CD14-positive monocyte (primary cell): ENCODE measurements around the gene PNMA1. TPM values are rescaled to one million over a fixed set of nuclear protein-coding genes. Genes with fewer than 3 reads are reported as not detected.

Source experiments
- DNase-seq, 3 donors: peaks; one replicate each; pipeline ENCODE4 v3.0.0-alpha.2; 2011 to 2022
- H2AFZ ChIP-seq: 2 replicates; pipeline ENCODE4 v1.6.0; 2012; ENCODE audit warnings: mild to moderate bottlenecking, low read depth, low read length, inconsistent platforms; ENCODE audit not compliant: insufficient read depth, poor library complexity, severe bottlenecking
- H3K27ac ChIP-seq, 2 donors: 1 replicate in 1 of 2; 2 replicates in 1 of 2; pipeline ENCODE4 v1.5.1; 2012 to 2013; ENCODE audit warnings: low read length in 2 of 2, control low read depth in 1 of 2, inconsistent platforms in 1 of 2, low read depth in 1 of 2, mild to moderate bottlenecking in 1 of 2
- H3K27me3 ChIP-seq, 2 donors: one replicate each; pipeline versions ENCODE4 v1.6.0 to v1.6.1; 2011 to 2013; ENCODE audit warnings: low read length in 2 of 2; ENCODE audit not compliant: control insufficient read depth in 2 of 2, insufficient read depth in 2 of 2
- H3K36me3 ChIP-seq, 2 donors: replicated peaks in 1 of 2; 1 replicate in 1 of 2; 2 replicates in 1 of 2; pipeline versions ENCODE4 v1.5.1 to v1.6.1; 2012 to 2013; ENCODE audit warnings: low read length in 2 of 2, control low read depth in 1 of 2, inconsistent platforms in 1 of 2, mild to moderate bottlenecking in 1 of 2; ENCODE audit not compliant: insufficient read depth in 2 of 2, control insufficient read depth in 1 of 2
- H3K4me1 ChIP-seq, 2 donors: 1 replicate in 1 of 2; 2 replicates in 1 of 2; pipeline versions ENCODE4 v1.5.1 to v1.6.1; 2012 to 2013; ENCODE audit warnings: low read length in 2 of 2, control low read depth in 1 of 2, inconsistent platforms in 1 of 2, mild to moderate bottlenecking in 1 of 2, moderate library complexity in 1 of 2; ENCODE audit not compliant: insufficient read depth in 2 of 2, control insufficient read depth in 1 of 2
- H3K4me2 ChIP-seq: replicated peaks from 2 replicates; pipeline ENCODE3; 2012; ENCODE audit warnings: low read length, moderate library complexity, mild to moderate bottlenecking; ENCODE audit not compliant: poor library complexity, severe bottlenecking; ENCODE audit errors: extremely low read depth
- H3K4me3 ChIP-seq, 3 experiments: fragments of 200-600 bp in 1 of 3; sonication (generic) in 1 of 3; replicated peaks in 1 of 3; 1 replicate in 2 of 3; 2 replicates in 1 of 3; pipeline ENCODE4 v1.5.1; 2011 to 2013; ENCODE audit warnings: low read length in 3 of 3, mild to moderate bottlenecking in 3 of 3, control low read depth in 2 of 3, low read depth in 2 of 3, inconsistent platforms in 1 of 3, moderate library complexity in 1 of 3
- H3K79me2 ChIP-seq: 2 replicates; pipeline ENCODE4 v1.6.0; 2012; ENCODE audit warnings: mild to moderate bottlenecking, control low read depth, inconsistent platforms, low read length, moderate library complexity; ENCODE audit not compliant: insufficient read depth
- H3K9ac ChIP-seq: 2 replicates; pipeline ENCODE4 v1.6.0; 2017; ENCODE audit warnings: low read length, mild to moderate bottlenecking; ENCODE audit not compliant: insufficient read depth, poor library complexity, severe bottlenecking
- H3K9me3 ChIP-seq, 2 donors: replicated peaks in 1 of 2; 1 replicate in 1 of 2; 2 replicates in 1 of 2; pipeline versions ENCODE4 v1.5.1 to v1.6.1; 2012 to 2013; ENCODE audit warnings: low read length in 2 of 2, control low read depth in 1 of 2; ENCODE audit not compliant: control insufficient read depth in 1 of 2, insufficient read depth in 1 of 2
- H4K20me1 ChIP-seq: 2 replicates; pipeline ENCODE4 v1.6.0; 2012; ENCODE audit warnings: mild to moderate bottlenecking, low read length, control low read depth, moderate library complexity; ENCODE audit not compliant: insufficient read depth
- H3K27ac Mint-ChIP-seq, 7 donors: one replicate each; pipeline ENCODE4 v1.8.0; 2020; ENCODE audit warnings: mild to moderate bottlenecking in 7 of 7, mixed read lengths in 7 of 7, moderate library complexity in 6 of 7, inconsistent platforms in 2 of 7
- H3K27me3 Mint-ChIP-seq, 3 donors: one replicate each; pipeline ENCODE4 v1.8.0; 2021 to 2022; ENCODE audit warnings: low read depth in 3 of 3, mild to moderate bottlenecking in 3 of 3, mixed read lengths in 3 of 3, moderate library complexity in 3 of 3, inconsistent platforms in 1 of 3
- H3K36me3 Mint-ChIP-seq, 2 donors: one replicate each; pipeline ENCODE4 v1.8.0; 2020; ENCODE audit warnings: mixed read lengths in 2 of 2, inconsistent platforms in 1 of 2, mild to moderate bottlenecking in 1 of 2
- H3K4me1 Mint-ChIP-seq: one replicate; pipeline ENCODE4 v1.8.0; 2020; ENCODE audit warnings: mild to moderate bottlenecking, mixed read lengths
- H3K4me3 Mint-ChIP-seq, 2 donors: one replicate each; pipeline ENCODE4 v1.8.0; 2020; ENCODE audit warnings: mild to moderate bottlenecking in 2 of 2, mixed read lengths in 2 of 2, moderate library complexity in 1 of 2
- H3K9me3 Mint-ChIP-seq, 7 donors: one replicate each; pipeline ENCODE4 v1.8.0; 2020 to 2022; ENCODE audit warnings: mixed read lengths in 7 of 7, mild to moderate bottlenecking in 6 of 7, moderate library complexity in 6 of 7, inconsistent platforms in 2 of 7
- CTCF ChIP-seq: fragments of 200-600 bp; IDR thresholded peaks from one replicate; pipeline ENCODE4 v1.8.0; 2022; ENCODE audit warnings: antibody characterized with exemption, mild to moderate bottlenecking
- WGBS: methylation state at CpG from one replicate; pipeline ENCODE4 v1.1.5; 2013; ENCODE audit warnings: missing lambda C conversion rate; ENCODE audit not compliant: insufficient coverage; 5-methylcytosine and 5-hydroxymethylcytosine counted together
- intact Hi-C, 2 donors: fragments of 100-400 bp; cut with micrococcal nuclease; formaldehyde crosslinking; loops; one replicate each; pipeline versions ENCODE4 v1.15.0 to v1.15.1; 2023
- polyA plus RNA-seq, 3 donors: library from polyadenylated mRNA; depleted of rRNA in 1 of 3; unstranded in 2 of 3; stranded (reverse) in 1 of 3; fragments of 300-500 nt in 2 of 3; fragments of >200 nt in 1 of 3; fragmentation: Illumina TruSeq in 2 of 3; gene quantifications; 1 replicate in 2 of 3; 2 replicates in 1 of 3; pipeline ENCODE4 v1.2.3, GENCODE V29; 2012 to 2021

PNMA1 gene
- polyA plus RNA-seq, 3 donors, result 2.4 to 6.4 (median 4.4) TPM

- Mint-ChIP-seq H3K36me3 (no peaks in the 10 kb centered on the region), H3K27ac (no peak overlapping the region), H3K4me3 (no peak overlapping the region), H3K4me1 (peaks cover 2% of the 10 kb centered on the region), H3K9me3 (peaks cover 0 to 5% (median 0%) of the 10 kb centered on the region in 7 donors), H3K27me3 (no peaks in the 10 kb centered on the region)
- 100% methylated on average over 2 of the region's 5 CpGs for WGBS
- Histone ChIP-seq H3K9ac (no peak overlapping the region), H3K4me2 (no peak overlapping the region), H3K4me3 (no peak overlapping the region), H2AFZ (no peak overlapping the region), H3K9me3 (no peaks in the 10 kb centered on the region), H3K27me3 (no peaks in the 10 kb centered on the region), H3K4me1 (no peaks in the 10 kb centered on the region), H3K36me3 (no peaks in the 10 kb centered on the region), H4K20me1 (no peaks in the 10 kb centered on the region), H3K79me2 (no peaks in the 10 kb centered on the region), H3K27ac (no peak overlapping the region)
- intact Hi-C loops, result no loop called here
- TF ChIP-seq CTCF, result no peak
- DNase-seq, result no peak
Observed at GRCh38 chr14:73680821-73681220, 33.4 kb downstream of the PNMA1 start.

DNA sequence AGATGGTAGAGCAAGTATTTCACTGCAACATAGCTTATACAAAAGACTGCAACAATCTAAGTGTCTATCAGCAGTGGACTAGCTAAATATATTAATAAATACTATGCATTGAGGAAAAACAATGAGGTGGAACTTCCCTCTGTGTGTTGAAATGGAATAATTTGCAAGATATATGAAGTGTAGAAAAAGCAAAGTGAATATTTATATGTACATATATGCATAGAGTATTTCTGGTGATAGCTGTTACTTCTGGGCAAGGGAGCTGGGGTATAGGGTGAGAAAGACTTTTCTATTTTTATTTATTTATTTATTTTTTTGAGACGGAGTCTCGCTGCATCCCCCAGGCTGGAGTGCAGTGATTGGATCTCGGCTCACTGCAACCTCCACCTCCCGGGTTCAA, 35.5 kb downstream of the PNMA1 start:
- Histone ChIP-seq H3K9ac (no peak overlapping the region), H3K79me2 (no peaks in the 10 kb centered on the region), H4K20me1 (no peaks in the 10 kb centered on the region), H2AFZ (no peak overlapping the region), H3K36me3 (no peaks in the 10 kb centered on the region), H3K4me3 (no peak overlapping the region), H3K4me2 (no peak overlapping the region), H3K9me3 (no peaks in the 10 kb centered on the region), H3K4me1 (no peaks in the 10 kb centered on the region), H3K27ac (no peak overlapping the region), H3K27me3 (no peaks in the 10 kb centered on the region)
- no peaks in the 10 kb centered on the region for H3K4me1 Mint-ChIP-seq
- H3K27ac Mint-ChIP-seq, result no peak overlapping the region
- DNase-seq, result no peak
- no CpG with 5 or more reads among the region's 4 CpGs for WGBS
- no peak overlapping the region for H3K4me3 Mint-ChIP-seq
- H3K36me3 Mint-ChIP-seq, result no peaks in the 10 kb centered on the region
- H3K27me3 Mint-ChIP-seq, result no peaks in the 10 kb centered on the region
- peaks cover 0 to 2% (median 0%) of the 10 kb centered on the region in 7 donors for H3K9me3 Mint-ChIP-seq
- intact Hi-C loops, result no loop called here
- TF ChIP-seq CTCF, result no peak
